Endothelial cell (in vitro differentiated cells): Measurements from ENCODE around the gene KLHL41. TPM values are rescaled to one million over a fixed set of nuclear protein-coding genes. Genes with fewer than 3 reads are reported as not detected.

Experiments used
- DNase-seq: peaks from one replicate; pipeline ENCODE4 v3.0.0; 2021; ENCODE audit warnings: low spot score
- H3K27ac Mint-ChIP-seq: one replicate; pipeline ENCODE4 v1.8.0; 2021; ENCODE audit warnings: mixed read lengths, inconsistent platforms; ENCODE audit not compliant: unreplicated experiment
- H3K27me3 Mint-ChIP-seq: one replicate; pipeline ENCODE4 v1.8.0; 2021; ENCODE audit warnings: mild to moderate bottlenecking, moderate library complexity, mixed read lengths, inconsistent platforms; ENCODE audit not compliant: unreplicated experiment
- H3K36me3 Mint-ChIP-seq: one replicate; pipeline ENCODE4 v1.8.0; 2021; ENCODE audit warnings: mild to moderate bottlenecking, low read depth, mixed read lengths, inconsistent platforms; ENCODE audit not compliant: unreplicated experiment
- H3K4me1 Mint-ChIP-seq: one replicate; pipeline ENCODE4 v1.8.0; 2021; ENCODE audit warnings: mild to moderate bottlenecking, mixed read lengths, inconsistent platforms; ENCODE audit not compliant: unreplicated experiment
- H3K4me3 Mint-ChIP-seq: one replicate; pipeline ENCODE4 v1.8.0; 2021; ENCODE audit warnings: mild to moderate bottlenecking, mixed read lengths, inconsistent platforms; ENCODE audit not compliant: unreplicated experiment
- H3K9me3 Mint-ChIP-seq: one replicate; pipeline ENCODE4 v1.8.0; 2021; ENCODE audit warnings: mixed read lengths, inconsistent platforms; ENCODE audit not compliant: unreplicated experiment
- total RNA-seq: library from RNA; stranded (reverse); fragmentation: NEBNext Ultra II Directional; extraction: Animal tissue kit (Norgen Biotek cat#: 25700); gene quantifications from one replicate; pipeline ENCODE4 v1.2.1, GENCODE V29; 2021; ENCODE audit not compliant: unreplicated experiment
- TF ChIP-seq, protein P1 (sequence below): fragments of 200-600 bp; sonication (generic); IDR thresholded peaks from one replicate; pipeline ENCODE4 v1.5.0; 2021; ENCODE audit warnings: antibody characterized with exemption; ENCODE audit not compliant: unreplicated experiment

KLHL41 gene
- total RNA-seq, 1 donor from 2014 or later, result 0.10 TPM

DNA sequence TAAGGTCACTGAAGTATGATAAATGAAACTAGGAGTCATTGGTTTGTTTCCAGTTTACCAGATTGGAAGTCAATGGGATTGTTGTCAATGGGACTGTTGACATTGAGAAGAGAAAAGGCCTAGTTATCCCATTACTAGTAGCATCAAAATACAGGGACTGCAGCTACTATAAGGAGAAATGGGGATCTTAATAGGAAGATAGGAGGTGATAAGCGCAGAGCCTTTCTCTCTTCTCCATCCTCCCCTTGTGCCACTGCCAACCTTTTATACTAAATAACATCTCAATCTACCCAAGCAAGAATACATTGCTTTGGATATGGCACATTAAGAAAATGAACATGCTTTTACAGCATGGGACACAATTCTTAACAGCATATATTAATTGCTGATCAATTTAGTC, 40.7 kb upstream of the KLHL41 start:
- Mint-ChIP-seq H3K9me3 (no peaks in the 10 kb centered on the region), H3K4me1 (no peaks in the 10 kb centered on the region), H3K4me3 (no peak overlapping the region), H3K36me3 (no peaks in the 10 kb centered on the region), H3K27me3 (no peaks in the 10 kb centered on the region), H3K27ac (no peak overlapping the region)
- DNase-seq, result no peak
- TF ChIP-seq, protein P1, sequence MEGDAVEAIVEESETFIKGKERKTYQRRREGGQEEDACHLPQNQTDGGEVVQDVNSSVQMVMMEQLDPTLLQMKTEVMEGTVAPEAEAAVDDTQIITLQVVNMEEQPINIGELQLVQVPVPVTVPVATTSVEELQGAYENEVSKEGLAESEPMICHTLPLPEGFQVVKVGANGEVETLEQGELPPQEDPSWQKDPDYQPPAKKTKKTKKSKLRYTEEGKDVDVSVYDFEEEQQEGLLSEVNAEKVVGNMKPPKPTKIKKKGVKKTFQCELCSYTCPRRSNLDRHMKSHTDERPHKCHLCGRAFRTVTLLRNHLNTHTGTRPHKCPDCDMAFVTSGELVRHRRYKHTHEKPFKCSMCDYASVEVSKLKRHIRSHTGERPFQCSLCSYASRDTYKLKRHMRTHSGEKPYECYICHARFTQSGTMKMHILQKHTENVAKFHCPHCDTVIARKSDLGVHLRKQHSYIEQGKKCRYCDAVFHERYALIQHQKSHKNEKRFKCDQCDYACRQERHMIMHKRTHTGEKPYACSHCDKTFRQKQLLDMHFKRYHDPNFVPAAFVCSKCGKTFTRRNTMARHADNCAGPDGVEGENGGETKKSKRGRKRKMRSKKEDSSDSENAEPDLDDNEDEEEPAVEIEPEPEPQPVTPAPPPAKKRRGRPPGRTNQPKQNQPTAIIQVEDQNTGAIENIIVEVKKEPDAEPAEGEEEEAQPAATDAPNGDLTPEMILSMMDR, result no peak

- DNase-seq, result no peak
- no peaks in the 10 kb centered on the region for H3K9me3 Mint-ChIP-seq
- H3K27me3 Mint-ChIP-seq, result no peaks in the 10 kb centered on the region
- H3K4me1 Mint-ChIP-seq, result no peaks in the 10 kb centered on the region
- no peaks in the 10 kb centered on the region for H3K36me3 Mint-ChIP-seq
- TF ChIP-seq, protein P1, result no peak
- H3K27ac Mint-ChIP-seq, result no peak overlapping the region
- H3K4me3 Mint-ChIP-seq, result no peak overlapping the region
Observed at GRCh38 chr2:169469952-169470572, 39.4 kb upstream of the KLHL41 start.

GRCh38 chr2:169472249-169472648, 37.3 kb upstream of the KLHL41 start:
- TF ChIP-seq, protein P1, result no peak
- H3K27ac Mint-ChIP-seq, result no peak overlapping the region

DNA sequence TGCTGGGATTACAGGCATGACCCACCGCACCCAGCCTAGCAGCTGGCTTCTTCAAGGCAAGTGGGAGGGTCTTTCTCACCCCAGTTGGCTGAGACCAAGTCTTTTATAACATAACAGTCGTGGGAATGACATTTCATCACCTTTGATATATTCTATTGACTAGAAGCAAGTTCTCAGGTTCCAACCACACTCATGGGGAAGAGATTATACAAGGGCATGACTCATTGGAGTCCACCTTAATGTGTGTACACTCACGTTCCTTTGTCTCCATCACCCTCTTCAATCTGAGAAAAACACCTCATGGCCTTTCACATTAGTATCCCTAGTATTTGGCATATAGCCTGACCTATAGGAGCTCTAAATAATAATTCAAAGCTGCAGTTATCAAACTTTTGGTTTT, 33.0 kb upstream of the KLHL41 start:
- Mint-ChIP-seq H3K27ac (no peak overlapping the region), H3K36me3 (no peaks in the 10 kb centered on the region), H3K27me3 (peaks cover 5% of the 10 kb centered on the region), H3K4me3 (no peak overlapping the region), H3K4me1 (peaks cover 3% of the 10 kb centered on the region), H3K9me3 (no peaks in the 10 kb centered on the region)
- TF ChIP-seq, protein P1, result no peak
- no peak for DNase-seq

More at GRCh38 chr2:169472249-169472648, 37.3 kb upstream of the KLHL41 start:
- H3K4me1 Mint-ChIP-seq, result no peaks in the 10 kb centered on the region
- no peak for DNase-seq
- no peaks in the 10 kb centered on the region for H3K27me3 Mint-ChIP-seq
- H3K9me3 Mint-ChIP-seq, result no peaks in the 10 kb centered on the region
- H3K36me3 Mint-ChIP-seq, result no peaks in the 10 kb centered on the region
- H3K4me3 Mint-ChIP-seq, result no peak overlapping the region

- Mint-ChIP-seq H3K4me3 (peak overlapping the region; percentile 83), H3K4me1 (peaks cover 3% of the 10 kb centered on the region), H3K36me3 (no peaks in the 10 kb centered on the region), H3K27me3 (peaks cover 5% of the 10 kb centered on the region), H3K9me3 (no peaks in the 10 kb centered on the region), H3K27ac (peak overlapping the region; percentile 22)
- TF ChIP-seq, protein P1, result no peak
- DNase-seq, result no peak
Observed at GRCh38 chr2:169478339-169478738, 31.2 kb upstream of the KLHL41 start.
